K562 (cell line): ENCODE data around the gene PFN3. TPM values are rescaled to one million over a fixed set of nuclear protein-coding genes. Genes with fewer than 3 reads are reported as not detected.

Source experiments
- C11orf30 ChIP-seq: fragments of 450-650 bp; IDR thresholded peaks from 2 replicates; pipeline ENCODE4 v1.6.1; 2016; ENCODE audit warnings: low read depth, mild to moderate bottlenecking
- CBX1 ChIP-seq: sonication (generic); IDR thresholded peaks from 2 replicates; pipeline ENCODE4 v1.6.1; 2016; ENCODE audit warnings: antibody characterized with exemption, low read depth, mild to moderate bottlenecking
- CREM ChIP-seq: IDR thresholded peaks from 2 replicates; pipeline ENCODE4 v1.6.1; 2014; ENCODE audit warnings: antibody characterized with exemption, low read depth
- CTBP1 ChIP-seq: fragments of 450-650 bp; IDR thresholded peaks from 2 replicates; pipeline ENCODE4 v1.6.1; 2016; ENCODE audit warnings: borderline replicate concordance
- E2F5 ChIP-seq: sonication (generic); formaldehyde crosslinking; IDR thresholded peaks from 2 replicates; pipeline ENCODE4 v1.8.0; 2022; ENCODE audit warnings: mild to moderate bottlenecking, missing genetic modification reagents
- ELF1 ChIP-seq: fragments of 200-800 bp; sonication (Bioruptor generic); IDR thresholded peaks from 2 replicates; pipeline ENCODE4 v1.6.1; 2016; ENCODE audit warnings: missing genetic modification characterization, missing compliant biosample characterization
- ETV1 ChIP-seq: fragments of 450-650 bp; conservative IDR thresholded peaks from 2 replicates; pipeline ENCODE4 v1.6.1; 2016; ENCODE audit warnings: missing genetic modification characterization, control low read depth, low read depth, missing compliant biosample characterization
- GATAD2A ChIP-seq: fragments of 450-650 bp; IDR thresholded peaks from 2 replicates; pipeline ENCODE4 v1.6.1; 2017
- KDM2B ChIP-seq: fragments of 250-450 bp; sonication (Bioruptor Pico); IDR thresholded peaks from 2 replicates; pipeline ENCODE4 v1.8.0; 2021; ENCODE audit warnings: mild to moderate bottlenecking, moderate library complexity
- MTA3 ChIP-seq: fragments of 450-650 bp; formaldehyde crosslinking; IDR thresholded peaks from 2 replicates; pipeline ENCODE4 v1.6.1; 2017; ENCODE audit warnings: mild to moderate bottlenecking, borderline replicate concordance
- PTTG1 ChIP-seq: fragments of 450-650 bp; IDR thresholded peaks from 2 replicates; pipeline ENCODE4 v1.6.1; 2016; ENCODE audit warnings: low read depth, mild to moderate bottlenecking, missing genetic modification characterization, missing compliant biosample characterization
- PYGO2 ChIP-seq: fragments of 450-650 bp; IDR thresholded peaks from 2 replicates; pipeline ENCODE4 v1.6.1; 2016; ENCODE audit warnings: mild to moderate bottlenecking, missing genetic modification characterization, moderate library complexity, missing compliant biosample characterization
- SMARCA4 ChIP-seq: fragments of 450-650 bp; IDR thresholded peaks from 2 replicates; pipeline ENCODE4 v1.6.1; 2016
- TCF7L2 ChIP-seq: fragments of 150-350 bp; IDR thresholded peaks from 2 replicates; pipeline ENCODE4 v1.6.1; 2016; ENCODE audit warnings: low read depth, mild to moderate bottlenecking, low read length, moderate library complexity
- VEZF1 ChIP-seq: fragments of 200-800 bp; sonication (Bioruptor generic); IDR thresholded peaks from 2 replicates; pipeline ENCODE4 v1.6.1; 2017; ENCODE audit warnings: missing genetic modification characterization, missing compliant biosample characterization
- ZNF3 ChIP-seq: fragments of 250-450 bp; sonication (Bioruptor Pico); IDR thresholded peaks from 2 replicates; pipeline ENCODE4 v1.5.0; 2021; ENCODE audit warnings: mild to moderate bottlenecking, moderate library complexity
- ZNF668 ChIP-seq: fragments of 250-450 bp; sonication (Bioruptor Pico); IDR thresholded peaks from 2 replicates; pipeline ENCODE4 v1.8.0; 2022; ENCODE audit warnings: mild to moderate bottlenecking, inconsistent platforms
- polyA plus RNA-seq, 8 experiments: library from polyadenylated mRNA; depleted of rRNA in 4 of 8; stranded (reverse) in 5 of 8; unstranded in 3 of 8; fragments of >200 nt; fragmentation: Nextera tagmentation in 2 of 8; fragmentation: Illumina TruSeq in 1 of 8; extraction: Ambion mirVana in 2 of 8; extraction: Trizol in 1 of 8; gene quantifications; 2 replicates each; pipeline versions ENCODE4 v1.2.1 to v1.2.3, GENCODE V29; 2011 to 2014; ENCODE audit warnings: inconsistent platforms in 1 of 8, missing spikeins in 1 of 8
- total RNA-seq, 7 experiments: library from RNA; depleted of rRNA in 6 of 7; stranded (reverse); fragments of >200 nt in 6 of 7; fragmentation: Illumina TruSeq in 2 of 7; extraction: Trizol in 2 of 7; gene quantifications; 2 replicates each; pipeline versions ENCODE4 v1.2.1 to v1.2.3, GENCODE V29; 2011 to 2021; ENCODE audit warnings: low replicate concordance in 1 of 7
- TF ChIP-seq, protein P1 (sequence below): fragments of 250-450 bp; sonication (Bioruptor Pico); IDR thresholded peaks from 2 replicates; pipeline ENCODE4 v1.5.0; 2021; ENCODE audit warnings: mild to moderate bottlenecking, moderate library complexity
- TF ChIP-seq, protein P2 (sequence below): fragments of 200-400 bp; formaldehyde crosslinking; IDR thresholded peaks from 2 replicates; pipeline ENCODE4 v1.6.1; 2017; ENCODE audit warnings: mild to moderate bottlenecking, low read depth, low read length, moderate library complexity
- TF ChIP-seq, protein P3 (sequence below): fragments of 450-650 bp; formaldehyde crosslinking; IDR thresholded peaks from 2 replicates; pipeline ENCODE4 v1.4.0; 2020; ENCODE audit warnings: mild to moderate bottlenecking, moderate library complexity

Gene PFN3
- total and polyA plus RNA-seq, 9 of the 15 experiments (the other 6 are each of a cell fraction or from before 2014, with no cell fraction given): not detected

- TF ChIP-seq CTBP1: peak; percentile 85
- TF ChIP-seq E2F5 (CRISPR knock-in tag): no peak
- TF ChIP-seq MTA3: peak; percentile 29; the same call in 1 of the 2 replicates
- peak; percentile 53; the same call in 1 of the 2 replicates for TF ChIP-seq SMARCA4
- TF ChIP-seq ELF1: no peak
- no peak for TF ChIP-seq CBX1
- peak; percentile 85 for TF ChIP-seq VEZF1 (CRISPR knock-in tag)
- no peak for TF ChIP-seq ETV1
- TF ChIP-seq ZNF3 (CRISPR knock-in tag): no peak
- TF ChIP-seq CREM: peak; percentile 69
- TF ChIP-seq, protein P1, sequence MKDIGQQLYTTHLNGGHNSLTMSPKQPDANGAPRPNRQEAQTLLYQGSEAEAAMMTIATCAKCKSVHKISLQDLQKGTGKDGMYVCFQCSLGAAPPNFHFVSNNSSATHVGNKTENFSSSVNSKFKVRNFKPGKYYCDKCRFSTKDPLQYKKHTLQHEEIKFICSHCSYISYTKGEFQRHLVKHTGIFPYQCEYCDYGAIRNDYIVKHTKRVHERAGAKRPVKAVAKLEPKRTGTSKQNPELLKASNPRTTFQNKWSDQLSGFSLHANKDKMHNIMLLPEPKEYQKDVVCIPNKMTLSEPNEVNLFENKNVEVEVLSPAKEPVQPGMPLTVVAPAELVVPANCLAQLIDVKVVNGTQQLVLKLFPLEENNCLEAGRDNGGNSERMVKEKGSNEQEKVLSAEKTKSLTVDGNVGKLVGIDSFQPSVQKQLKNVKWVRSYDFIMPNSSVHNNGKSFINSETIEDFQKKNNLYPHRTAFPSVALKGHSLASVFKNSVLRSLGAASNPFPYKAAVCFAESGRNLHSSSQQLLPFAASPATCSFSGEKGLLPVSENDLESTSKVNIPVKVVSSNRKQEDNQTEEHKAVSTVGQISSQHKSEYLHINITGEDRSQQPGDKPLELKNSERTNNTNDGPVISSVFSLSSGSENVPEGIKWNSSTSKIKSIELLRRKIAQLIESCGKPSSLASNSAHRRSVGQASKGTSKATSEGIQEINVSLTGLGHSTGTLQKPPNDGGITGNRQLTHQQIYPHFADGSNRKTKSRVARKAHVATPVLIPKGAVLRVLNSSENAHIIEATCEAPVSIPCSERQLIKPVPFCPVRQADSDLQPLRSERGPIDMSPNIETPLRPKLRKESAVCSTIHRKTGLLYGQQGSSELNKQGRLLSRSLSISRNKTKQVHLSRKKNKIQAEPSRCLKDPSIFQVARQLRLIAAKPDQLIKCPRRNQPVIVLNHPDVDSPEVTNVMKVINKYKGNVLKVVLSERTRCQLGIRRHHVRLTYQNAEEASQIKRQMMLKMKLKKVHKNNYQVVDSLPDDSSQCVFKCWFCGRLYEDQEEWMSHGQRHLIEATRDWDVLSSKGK: no peak
- TF ChIP-seq PTTG1: no peak
- TF ChIP-seq, protein P2, sequence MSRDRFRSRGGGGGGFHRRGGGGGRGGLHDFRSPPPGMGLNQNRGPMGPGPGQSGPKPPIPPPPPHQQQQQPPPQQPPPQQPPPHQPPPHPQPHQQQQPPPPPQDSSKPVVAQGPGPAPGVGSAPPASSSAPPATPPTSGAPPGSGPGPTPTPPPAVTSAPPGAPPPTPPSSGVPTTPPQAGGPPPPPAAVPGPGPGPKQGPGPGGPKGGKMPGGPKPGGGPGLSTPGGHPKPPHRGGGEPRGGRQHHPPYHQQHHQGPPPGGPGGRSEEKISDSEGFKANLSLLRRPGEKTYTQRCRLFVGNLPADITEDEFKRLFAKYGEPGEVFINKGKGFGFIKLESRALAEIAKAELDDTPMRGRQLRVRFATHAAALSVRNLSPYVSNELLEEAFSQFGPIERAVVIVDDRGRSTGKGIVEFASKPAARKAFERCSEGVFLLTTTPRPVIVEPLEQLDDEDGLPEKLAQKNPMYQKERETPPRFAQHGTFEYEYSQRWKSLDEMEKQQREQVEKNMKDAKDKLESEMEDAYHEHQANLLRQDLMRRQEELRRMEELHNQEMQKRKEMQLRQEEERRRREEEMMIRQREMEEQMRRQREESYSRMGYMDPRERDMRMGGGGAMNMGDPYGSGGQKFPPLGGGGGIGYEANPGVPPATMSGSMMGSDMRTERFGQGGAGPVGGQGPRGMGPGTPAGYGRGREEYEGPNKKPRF: no peak
- TF ChIP-seq PYGO2: no peak
- no peak for TF ChIP-seq ZNF668 (CRISPR knock-in tag)
- TF ChIP-seq KDM2B (CRISPR knock-in tag): no peak
- TF ChIP-seq C11orf30: peak; percentile 94
- TF ChIP-seq GATAD2A: 0 out of 2 replicates have a peak, but pooled peaks have one; percentile 38
- TF ChIP-seq, protein P3, sequence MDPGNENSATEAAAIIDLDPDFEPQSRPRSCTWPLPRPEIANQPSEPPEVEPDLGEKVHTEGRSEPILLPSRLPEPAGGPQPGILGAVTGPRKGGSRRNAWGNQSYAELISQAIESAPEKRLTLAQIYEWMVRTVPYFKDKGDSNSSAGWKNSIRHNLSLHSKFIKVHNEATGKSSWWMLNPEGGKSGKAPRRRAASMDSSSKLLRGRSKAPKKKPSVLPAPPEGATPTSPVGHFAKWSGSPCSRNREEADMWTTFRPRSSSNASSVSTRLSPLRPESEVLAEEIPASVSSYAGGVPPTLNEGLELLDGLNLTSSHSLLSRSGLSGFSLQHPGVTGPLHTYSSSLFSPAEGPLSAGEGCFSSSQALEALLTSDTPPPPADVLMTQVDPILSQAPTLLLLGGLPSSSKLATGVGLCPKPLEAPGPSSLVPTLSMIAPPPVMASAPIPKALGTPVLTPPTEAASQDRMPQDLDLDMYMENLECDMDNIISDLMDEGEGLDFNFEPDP (CRISPR knock-in tag): no peak
- TF ChIP-seq TCF7L2: no peak
Observed at GRCh38 chr5:177427919-177428573, 27.6 kb upstream of the PFN3 start (continued).
